HUES64 (cell line): ENCODE results near the gene HTRA3.
A peak's percentile ranks its signal among the peaks of the same experiment; 100 is the strongest.

ENCODE experiments used
- H3K27ac ChIP-seq: 2 replicates; pipeline ENCODE4 v1.7.0; 2013; ENCODE audit warnings: low read depth, low read length, inconsistent platforms
- H3K27me3 ChIP-seq: 2 replicates; pipeline ENCODE4 v1.6.1; 2013; ENCODE audit warnings: mild to moderate bottlenecking, low read length; ENCODE audit not compliant: insufficient read depth
- H3K36me3 ChIP-seq: 2 replicates; pipeline ENCODE4 v1.6.1; 2013; ENCODE audit warnings: mild to moderate bottlenecking, low read length; ENCODE audit not compliant: insufficient read depth
- H3K4me1 ChIP-seq: 2 replicates; pipeline ENCODE4 v1.6.1; 2013; ENCODE audit warnings: mild to moderate bottlenecking, low read length, moderate library complexity; ENCODE audit not compliant: insufficient read depth
- H3K4me3 ChIP-seq: 2 replicates; pipeline ENCODE4 v1.5.1; 2013; ENCODE audit warnings: mild to moderate bottlenecking, low read length, moderate library complexity
- H3K9ac ChIP-seq: 2 replicates; pipeline ENCODE4 v1.6.1; 2013; ENCODE audit warnings: mild to moderate bottlenecking, low read depth, low read length
- H3K9me3 ChIP-seq: 2 replicates; pipeline ENCODE4 v1.6.1; 2013; ENCODE audit warnings: low read depth, low read length; ENCODE audit not compliant: insufficient read depth
- WGBS: fragments of 150-250, 120-280 bp; methylation state at CpG from one replicate; pipeline ENCODE4 v1.1.7; 2013; ENCODE audit warnings: missing lambda C conversion rate; 5-methylcytosine and 5-hydroxymethylcytosine counted together

HTRA3 gene

DNA sequence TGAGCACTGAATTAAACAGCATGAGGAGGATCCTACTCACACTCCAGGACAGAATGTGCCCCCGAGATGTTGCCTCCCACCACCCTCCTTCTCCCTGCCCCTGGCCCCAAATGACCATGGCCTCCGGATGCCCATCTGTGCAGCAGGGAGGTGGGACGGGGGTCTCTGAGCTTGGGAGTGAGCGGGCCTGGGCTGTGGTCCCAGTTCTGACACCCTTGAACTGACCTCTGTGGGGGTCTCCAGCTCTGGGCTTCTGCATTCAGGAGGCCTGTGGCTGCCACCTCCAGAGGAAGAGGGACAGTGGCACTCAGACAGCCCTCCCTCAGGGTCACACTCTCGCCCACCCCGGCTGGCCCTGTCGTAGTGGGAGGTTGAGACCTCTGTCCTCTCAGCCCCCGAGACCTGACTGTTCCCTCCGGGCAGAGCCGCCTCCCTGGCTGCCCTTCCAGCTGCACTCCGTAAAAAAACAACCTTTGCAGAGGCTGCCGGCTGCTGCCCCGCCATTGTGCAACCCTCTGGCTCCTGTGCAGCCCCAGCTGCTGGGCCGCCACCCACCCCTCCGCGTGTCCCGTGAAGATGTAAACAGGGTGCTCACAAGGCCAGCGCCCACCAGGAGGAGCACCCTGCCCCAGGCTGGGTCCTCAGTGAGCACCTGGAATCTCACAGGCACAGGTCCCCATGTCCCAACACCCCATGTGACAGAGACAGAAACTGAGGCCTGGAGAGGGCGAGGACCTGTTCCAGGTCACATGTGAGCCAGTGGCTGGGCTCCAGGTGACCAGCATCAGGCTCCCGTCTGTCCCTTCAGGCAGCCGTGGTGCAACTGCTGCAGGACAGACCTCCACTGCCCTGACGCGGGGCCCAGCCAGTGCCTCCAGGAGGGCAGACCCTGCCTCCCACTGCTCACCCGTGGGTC, 39.6 kb downstream of the HTRA3 start:
- WGBS = 92% methylated on average over 24 of the region's 24 CpGs
- Histone ChIP-seq H3K4me1 (no peaks in the 10 kb centered on the region), H3K27ac (no peak overlapping the region), H3K9ac (no peak overlapping the region), H3K27me3 (no peaks in the 10 kb centered on the region; the same call in 1 of the 2 replicates), H3K9me3 (peaks cover 3% of the 10 kb centered on the region; the same call in 1 of the 2 replicates), H3K36me3 (no peaks in the 10 kb centered on the region), H3K4me3 (no peak overlapping the region)

DNA sequence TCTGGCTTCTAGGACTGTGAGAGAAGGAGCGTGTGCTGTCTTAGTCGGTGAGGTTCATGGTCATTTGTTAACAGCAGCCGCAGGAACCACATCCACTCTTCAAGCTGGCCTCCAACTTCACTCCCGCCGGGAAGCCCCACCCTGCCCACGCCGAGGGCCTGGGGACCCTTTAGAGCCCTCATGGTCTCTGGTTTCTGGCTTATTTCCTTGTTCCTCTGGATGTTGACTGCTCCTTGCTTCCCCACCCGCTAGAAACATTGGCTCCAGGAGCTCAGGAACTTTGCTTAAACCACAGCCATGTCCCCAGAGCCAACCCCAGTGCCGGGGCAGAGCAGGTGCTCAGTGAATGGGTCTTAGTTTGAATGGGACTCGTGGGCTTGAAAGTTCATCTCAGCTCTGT, 40.8 kb downstream of the HTRA3 start:
- H3K36me3 ChIP-seq = no peaks in the 10 kb centered on the region
- no peak overlapping the region for H3K27ac ChIP-seq
- 83% methylated on average over 10 of the region's 10 CpGs for WGBS
- H3K27me3 ChIP-seq = no peaks in the 10 kb centered on the region; the same call in 1 of the 2 replicates
- H3K4me1 ChIP-seq = peaks cover 5% of the 10 kb centered on the region
- no peak overlapping the region for H3K9ac ChIP-seq
- H3K9me3 ChIP-seq = peaks cover 3% of the 10 kb centered on the region; the same call in 1 of the 2 replicates
- no peak overlapping the region for H3K4me3 ChIP-seq

DNA sequence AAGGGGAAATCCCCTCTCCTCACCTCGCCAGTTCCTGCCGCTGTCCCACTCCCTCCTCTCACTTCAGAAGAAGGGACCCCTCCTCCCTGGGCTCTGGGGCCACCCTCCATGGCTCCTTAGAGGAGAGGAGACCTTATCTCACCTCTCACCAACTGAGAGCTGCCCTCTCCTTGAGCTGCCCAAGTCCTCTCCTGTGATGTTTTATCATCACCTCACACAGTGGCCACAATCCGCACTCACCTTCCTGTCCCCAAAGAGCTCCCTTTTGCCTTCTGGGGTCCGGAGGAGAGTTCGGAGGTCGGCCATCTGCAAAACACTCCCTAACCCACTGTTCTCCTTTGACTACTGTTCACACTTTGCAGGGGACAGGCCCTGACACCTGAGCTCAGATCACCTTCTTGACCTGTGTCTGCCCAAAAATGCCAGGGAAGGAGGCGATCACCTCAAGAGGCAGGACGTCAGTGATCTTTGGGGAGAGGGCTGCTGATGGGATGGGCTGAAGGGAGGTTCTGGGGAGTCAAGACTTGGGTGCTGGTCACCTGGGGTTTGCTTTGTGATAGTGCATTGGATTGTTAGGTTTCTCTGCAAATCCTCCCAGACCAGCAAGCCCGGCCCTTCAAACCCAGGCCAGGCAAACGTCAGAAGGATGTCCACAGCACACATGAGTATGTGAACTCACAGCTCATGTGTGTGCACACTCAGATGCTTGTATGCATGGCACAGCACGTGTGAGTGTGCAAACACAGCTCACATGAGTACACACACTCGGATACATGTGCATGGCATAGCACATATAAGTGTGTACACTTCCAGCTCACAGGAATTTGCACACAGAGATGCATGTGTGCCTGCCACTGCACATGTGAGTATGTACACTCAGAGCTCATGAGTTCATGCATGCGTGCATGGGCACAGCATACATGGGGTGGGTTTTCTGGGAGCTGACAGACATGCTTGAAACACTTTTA, 41.8 kb downstream of the HTRA3 start:
- H3K9me3 ChIP-seq = peaks cover 3% of the 10 kb centered on the region; the same call in 1 of the 2 replicates
- WGBS = 78% methylated on average over 13 of the region's 13 CpGs
- no peak overlapping the region for H3K9ac ChIP-seq
- no peak overlapping the region for H3K27ac ChIP-seq
- no peaks in the 10 kb centered on the region for H3K36me3 ChIP-seq
- H3K27me3 ChIP-seq = no peaks in the 10 kb centered on the region; the same call in 1 of the 2 replicates
- H3K4me1 ChIP-seq = peaks cover 16% of the 10 kb centered on the region
- H3K4me3 ChIP-seq = no peak overlapping the region

DNA sequence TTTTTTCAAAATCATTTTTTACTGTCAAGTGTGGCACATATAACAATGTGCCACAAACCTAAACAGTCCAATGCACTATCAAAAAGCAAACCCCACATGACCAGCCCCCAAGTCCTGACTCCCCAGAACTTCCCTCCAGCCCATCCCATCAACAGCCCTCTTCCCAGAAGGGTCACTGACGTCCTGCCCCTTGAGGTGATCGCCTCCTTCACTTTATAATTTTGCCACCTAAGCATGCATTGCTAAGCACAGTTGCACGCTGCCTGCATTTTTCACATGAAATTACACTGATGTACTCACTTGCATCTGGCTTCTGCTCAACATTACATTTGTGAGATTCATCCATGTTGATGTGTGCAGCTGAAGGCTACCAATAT, 42.5 kb downstream of the HTRA3 start:
- no peak overlapping the region for H3K4me3 ChIP-seq
- no peak overlapping the region for H3K9ac ChIP-seq
- peaks cover 3% of the 10 kb centered on the region; the same call in 1 of the 2 replicates for H3K9me3 ChIP-seq
- H3K27me3 ChIP-seq = no peaks in the 10 kb centered on the region; the same call in 1 of the 2 replicates
- no peaks in the 10 kb centered on the region for H3K36me3 ChIP-seq
- peaks cover 20% of the 10 kb centered on the region for H3K4me1 ChIP-seq
- no peak overlapping the region for H3K27ac ChIP-seq
- WGBS = 90% methylated on average over 3 of the region's 3 CpGs

DNA sequence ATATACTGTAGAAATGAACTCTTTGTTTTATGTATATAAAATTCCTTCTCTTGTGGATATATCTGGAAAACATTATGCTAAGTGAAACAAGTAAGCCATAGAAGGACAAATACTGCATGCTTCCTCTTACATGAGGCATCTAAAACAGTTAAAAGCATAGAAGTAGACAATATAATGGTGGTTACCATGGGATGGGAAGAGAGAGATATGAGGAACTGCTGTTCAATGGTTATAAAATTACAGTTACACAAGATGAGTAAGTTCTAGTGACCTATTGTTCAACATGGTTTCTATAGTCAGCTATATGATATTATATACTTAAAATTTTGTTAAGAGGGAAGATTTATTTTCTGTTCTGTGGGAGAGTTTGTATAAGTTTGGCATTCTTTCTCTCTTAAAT, 43.4 kb downstream of the HTRA3 start:
- H3K27ac ChIP-seq = no peak overlapping the region
- H3K36me3 ChIP-seq = no peaks in the 10 kb centered on the region
- peaks cover 20% of the 10 kb centered on the region for H3K4me1 ChIP-seq
- no peak overlapping the region for H3K4me3 ChIP-seq
- peaks cover 3% of the 10 kb centered on the region; the same call in 1 of the 2 replicates for H3K9me3 ChIP-seq
- H3K9ac ChIP-seq = no peak overlapping the region
- H3K27me3 ChIP-seq = no peaks in the 10 kb centered on the region; the same call in 1 of the 2 replicates

DNA sequence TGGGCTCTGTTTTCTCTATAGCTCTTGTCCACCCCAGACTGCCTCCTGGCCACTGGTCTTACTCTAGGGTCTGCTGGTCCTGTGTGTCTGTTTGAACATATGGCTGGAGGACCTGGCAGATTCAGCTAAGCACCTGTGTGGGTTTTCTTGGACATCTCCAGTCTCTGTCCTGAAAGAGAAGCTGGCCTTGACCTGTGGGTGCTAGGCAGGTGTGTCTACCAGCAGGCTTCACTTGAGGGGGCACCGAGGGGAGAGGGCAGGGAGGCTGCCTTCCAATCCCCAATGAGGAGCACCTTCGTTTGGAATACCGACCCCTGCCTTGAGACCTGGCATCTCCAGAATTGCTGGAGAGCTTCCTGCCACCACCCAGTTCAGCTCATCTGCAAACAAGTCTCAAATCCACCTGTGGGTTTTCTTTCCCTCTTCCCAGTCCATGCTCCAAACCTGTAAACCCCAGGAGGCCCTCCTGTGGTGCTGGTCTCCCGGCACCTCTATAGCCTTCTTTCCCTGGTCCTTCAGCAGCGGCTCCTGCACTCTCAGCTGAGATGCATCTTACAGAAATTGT, 45.2 kb downstream of the HTRA3 start:
- Histone ChIP-seq H3K9ac (no peak overlapping the region), H3K27me3 (no peaks in the 10 kb centered on the region), H3K4me1 (peaks cover 20% of the 10 kb centered on the region), H3K27ac (no peak overlapping the region), H3K4me3 (no peak overlapping the region), H3K36me3 (no peaks in the 10 kb centered on the region), H3K9me3 (peaks cover 3% of the 10 kb centered on the region; the same call in 1 of the 2 replicates)
- WGBS = 86% methylated on average over 5 of the region's 5 CpGs

DNA sequence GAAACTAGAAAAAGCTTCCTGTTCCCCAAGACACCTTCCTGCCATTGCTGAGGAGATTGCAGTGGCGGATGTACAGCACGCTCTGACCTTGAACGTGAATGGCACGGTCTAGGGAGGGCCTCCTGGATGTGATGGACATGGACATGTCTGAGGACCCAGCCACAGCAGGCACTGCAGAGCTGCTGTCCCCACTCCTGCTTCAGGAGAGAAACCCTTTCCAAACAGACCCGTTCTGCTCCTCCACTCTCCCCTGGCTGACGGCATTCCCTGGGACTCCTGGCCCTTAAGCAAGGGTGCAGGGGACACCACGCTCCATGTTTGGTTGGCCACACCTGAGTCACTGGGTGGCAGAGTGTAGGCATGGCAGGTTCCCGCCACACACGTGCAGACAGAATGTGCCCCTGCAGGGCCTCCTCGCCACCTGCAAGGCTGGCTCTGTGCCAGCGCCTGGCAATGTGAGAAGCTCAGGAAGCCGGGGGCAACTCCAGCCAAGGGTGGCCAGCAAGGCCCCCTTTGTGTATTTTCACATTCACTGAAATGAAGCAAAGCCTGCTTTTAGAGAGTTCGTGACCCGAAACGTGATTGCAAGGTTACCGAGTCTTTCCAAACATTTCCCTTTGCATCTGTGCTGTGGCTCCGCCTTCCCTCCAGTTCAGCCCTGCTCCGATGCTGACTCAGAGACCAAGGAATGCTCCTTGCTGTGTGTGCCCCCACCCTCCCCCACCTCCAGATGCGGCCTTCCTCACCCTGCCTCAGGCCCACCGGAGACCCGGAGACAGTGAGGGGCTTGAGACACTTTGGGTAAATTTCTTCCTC, 46.1 kb downstream of the HTRA3 start:
- H3K36me3 ChIP-seq = no peaks in the 10 kb centered on the region
- 49% methylated on average over 20 of the region's 21 CpGs for WGBS
- H3K4me1 ChIP-seq = peaks cover 20% of the 10 kb centered on the region
- H3K4me3 ChIP-seq = no peak overlapping the region
- no peaks in the 10 kb centered on the region for H3K27me3 ChIP-seq
- peaks cover 3% of the 10 kb centered on the region; the same call in 1 of the 2 replicates for H3K9me3 ChIP-seq
- H3K27ac ChIP-seq = peak overlapping the region; percentile 73; the same call in 1 of the 2 replicates
- peak overlapping the region; percentile 21; the same call in 1 of the 2 replicates for H3K9ac ChIP-seq

DNA sequence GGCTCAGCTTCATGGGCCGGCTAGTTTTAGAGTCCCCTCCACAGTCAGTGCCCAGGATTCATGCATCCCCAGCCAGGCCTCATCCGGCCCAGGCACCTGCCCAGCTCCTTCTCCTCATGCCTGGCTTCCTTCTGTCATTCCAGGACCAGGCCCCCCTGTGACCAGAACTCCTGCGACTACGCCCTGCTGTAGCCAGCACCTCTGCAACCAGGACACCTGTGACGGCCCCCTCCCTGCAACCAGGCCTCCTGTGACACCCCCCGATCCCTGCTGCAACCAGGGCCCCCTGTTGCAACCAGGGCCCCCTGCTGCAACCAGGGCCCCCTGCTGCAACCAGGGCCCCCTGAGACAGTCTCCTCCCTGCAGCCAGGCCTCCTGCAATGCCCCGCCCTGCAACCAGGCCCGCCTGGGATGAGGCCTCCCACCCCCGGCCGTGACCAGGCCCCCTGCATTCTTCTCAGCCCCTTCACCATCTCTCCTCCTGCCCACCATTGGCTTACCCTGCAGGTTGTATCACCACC, 46.8 kb downstream of the HTRA3 start:
- Histone ChIP-seq H3K27ac (peak overlapping the region; percentile 73; the same call in 1 of the 2 replicates), H3K36me3 (no peaks in the 10 kb centered on the region), H3K9me3 (peaks cover 3% of the 10 kb centered on the region; the same call in 1 of the 2 replicates), H3K4me1 (peaks cover 20% of the 10 kb centered on the region), H3K27me3 (no peaks in the 10 kb centered on the region), H3K9ac (no peak overlapping the region; the same call in 1 of the 2 replicates), H3K4me3 (no peak overlapping the region)
- 43% methylated on average over 10 of the region's 10 CpGs for WGBS

DNA sequence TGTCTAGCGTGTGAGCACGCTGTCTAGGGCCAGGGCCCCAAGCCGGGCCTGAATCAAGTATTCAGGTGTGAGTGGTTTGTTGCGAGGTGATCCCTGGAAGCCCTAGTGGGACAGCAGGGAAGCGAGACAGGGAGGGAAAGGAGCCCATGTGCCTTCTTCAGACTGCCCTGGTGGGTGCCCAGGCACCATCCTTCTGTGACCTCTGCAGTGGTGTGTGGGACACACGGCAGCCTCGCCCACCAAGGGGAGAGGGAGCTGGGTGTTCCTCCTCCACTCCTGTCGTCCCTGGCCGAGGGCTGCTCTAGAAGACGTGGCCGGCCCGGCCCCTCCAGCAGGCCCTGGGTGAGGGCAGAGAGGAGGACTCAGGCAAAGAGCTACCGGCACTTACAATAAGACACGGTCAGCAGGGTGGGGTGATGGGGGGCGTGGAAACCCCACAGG, 47.4 kb downstream of the HTRA3 start:
- Histone ChIP-seq H3K27me3 (no peaks in the 10 kb centered on the region), H3K4me1 (peaks cover 20% of the 10 kb centered on the region), H3K27ac (no peak overlapping the region), H3K9me3 (peaks cover 3% of the 10 kb centered on the region; the same call in 1 of the 2 replicates), H3K36me3 (no peaks in the 10 kb centered on the region), H3K4me3 (no peak overlapping the region), H3K9ac (no peak overlapping the region)
- 90% methylated on average over 15 of the region's 15 CpGs for WGBS

DNA sequence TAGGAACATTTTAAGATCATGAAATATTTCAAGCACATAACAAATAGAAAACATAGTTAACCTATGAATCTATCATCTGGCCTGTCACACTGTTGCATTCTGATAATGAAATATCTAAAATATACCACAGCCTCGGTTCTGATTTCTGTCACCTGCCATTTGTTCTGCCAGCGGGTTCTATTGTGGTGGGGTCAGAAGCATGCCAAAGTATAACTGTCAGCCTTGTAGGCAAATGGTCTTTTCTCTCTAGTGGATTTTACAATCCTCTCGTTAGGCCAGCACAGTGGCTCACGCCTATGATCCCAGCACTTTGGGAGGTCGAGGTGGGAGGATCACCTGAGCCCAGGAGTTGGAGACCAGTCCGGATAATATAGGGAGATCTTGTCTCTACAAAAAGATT, 47.9 kb downstream of the HTRA3 start:
- WGBS = 93% methylated on average over 6 of the region's 6 CpGs
- H3K4me1 ChIP-seq = peaks cover 20% of the 10 kb centered on the region
- H3K27ac ChIP-seq = no peak overlapping the region
- no peaks in the 10 kb centered on the region for H3K27me3 ChIP-seq
- H3K36me3 ChIP-seq = no peaks in the 10 kb centered on the region
- H3K4me3 ChIP-seq = no peak overlapping the region
- H3K9me3 ChIP-seq = peaks cover 3% of the 10 kb centered on the region; the same call in 1 of the 2 replicates
- H3K9ac ChIP-seq = no peak overlapping the region
